ENCODE data around the gene FMNL2.

FMNL2 gene

DNA sequence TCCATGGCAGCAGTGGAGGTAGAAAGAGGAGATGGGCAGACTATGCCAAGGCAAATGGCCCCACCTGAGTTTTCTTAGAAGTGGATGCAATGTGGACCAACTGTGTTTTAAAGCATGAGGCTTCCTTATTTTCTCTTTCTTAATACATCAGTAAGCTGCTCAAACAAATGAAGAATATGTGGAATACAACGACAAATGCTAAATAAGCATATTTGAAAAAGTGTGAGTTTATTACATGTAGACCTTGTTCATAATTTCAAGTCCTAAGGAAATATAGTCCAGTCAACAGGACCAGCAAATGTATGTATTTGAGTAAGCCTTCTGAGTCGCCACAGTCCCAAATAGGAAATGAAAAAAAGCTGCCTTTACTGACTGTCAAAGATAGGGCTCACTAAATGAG, 204.4 kb downstream of the FMNL2 start:
- no peak for DNase-seq

DNA sequence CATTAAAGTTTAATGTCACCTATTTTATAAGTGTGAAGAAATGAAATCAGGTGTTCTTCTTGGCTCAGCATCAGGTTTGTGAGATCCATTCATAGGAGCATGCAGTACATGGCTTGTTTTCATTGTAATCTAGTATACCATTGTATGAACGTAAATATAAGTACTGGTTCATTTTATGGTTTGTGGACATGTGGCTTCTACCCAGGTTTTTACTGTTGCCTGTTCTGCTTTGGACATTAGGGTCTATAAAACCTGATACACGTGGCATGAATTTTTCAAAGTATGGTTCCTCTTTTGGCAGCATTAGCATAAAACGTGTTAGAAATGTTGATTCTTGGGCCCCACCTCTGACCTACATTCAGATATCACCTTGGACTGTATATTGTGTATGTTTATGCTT, 206.7 kb downstream of the FMNL2 start:
- no peak for DNase-seq

DNA sequence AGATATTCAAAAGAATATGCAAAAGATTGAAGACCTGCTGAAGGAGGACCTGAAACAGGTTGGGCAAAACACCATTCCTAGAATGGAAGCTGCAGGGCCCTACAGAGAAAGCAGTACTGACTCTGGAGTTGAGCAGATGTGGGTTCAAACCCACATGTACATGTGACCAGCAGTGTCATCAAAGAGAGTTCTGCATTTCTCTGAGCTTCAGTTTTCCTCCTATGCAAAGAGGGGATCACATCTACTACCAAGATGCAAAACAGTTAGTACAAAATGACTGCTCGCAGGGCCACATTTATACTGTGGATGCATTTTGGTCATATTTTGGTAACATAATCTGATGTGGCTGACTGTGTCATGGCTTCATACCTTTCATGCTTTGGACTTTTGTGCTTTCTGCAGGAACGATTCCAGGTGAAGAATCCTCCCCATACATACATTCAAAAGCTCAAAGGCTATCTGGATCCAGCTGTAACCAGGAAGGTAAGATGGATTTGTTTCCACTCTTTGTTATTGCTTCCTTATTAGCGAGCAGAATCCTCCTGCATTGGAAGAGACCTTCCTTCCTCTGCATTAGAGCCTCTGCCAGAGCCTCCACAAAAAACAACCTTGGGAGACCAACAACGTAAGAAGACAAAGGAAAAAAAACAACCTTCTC, 207.5 kb downstream of the FMNL2 start:
- DNase-seq, result no peak

DNA sequence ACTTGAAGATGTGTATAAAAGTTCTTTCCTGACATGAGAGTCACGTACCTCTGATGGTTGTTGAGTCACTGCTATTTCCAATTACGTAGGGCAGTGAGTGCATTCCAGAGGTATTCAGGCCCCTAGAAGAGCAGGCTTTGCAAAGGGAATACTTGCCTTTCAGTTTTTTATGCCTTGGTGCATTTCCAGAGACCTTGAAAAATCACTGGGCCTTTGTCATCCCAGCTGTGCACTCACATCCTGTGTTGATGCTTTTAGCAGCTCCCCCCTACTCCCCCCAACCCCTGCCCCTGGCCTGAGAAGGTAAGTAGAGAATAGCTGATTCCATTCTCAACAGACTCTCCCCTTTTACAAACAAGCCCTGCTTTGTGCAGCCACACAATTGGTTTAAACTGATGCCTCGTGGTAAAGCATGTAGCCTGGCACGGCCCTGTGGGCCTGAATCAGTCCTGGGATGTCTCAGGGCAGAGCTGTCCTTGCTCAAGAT, 208.1 kb downstream of the FMNL2 start:
- no peak for DNase-seq

DNA sequence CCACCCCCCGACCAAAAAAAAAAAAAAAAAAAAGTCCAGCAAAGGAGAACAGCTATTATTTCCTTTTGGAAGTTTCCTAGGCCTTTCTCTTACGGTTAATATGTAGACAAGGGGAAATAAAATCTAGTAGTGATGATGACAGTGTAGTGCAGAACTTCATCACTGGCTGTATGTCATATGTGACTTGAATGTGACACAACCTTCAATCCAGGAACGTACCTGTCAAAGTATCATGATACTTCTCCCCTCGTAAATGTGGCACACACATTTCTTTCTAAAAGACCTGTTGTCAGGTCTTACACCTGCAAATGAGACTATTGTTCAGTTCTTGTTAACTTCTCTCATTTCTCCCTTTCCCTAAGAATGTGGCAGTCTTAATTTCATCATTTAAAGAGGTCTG, 208.7 kb downstream of the FMNL2 start:
- DNase-seq, result no peak

DNA sequence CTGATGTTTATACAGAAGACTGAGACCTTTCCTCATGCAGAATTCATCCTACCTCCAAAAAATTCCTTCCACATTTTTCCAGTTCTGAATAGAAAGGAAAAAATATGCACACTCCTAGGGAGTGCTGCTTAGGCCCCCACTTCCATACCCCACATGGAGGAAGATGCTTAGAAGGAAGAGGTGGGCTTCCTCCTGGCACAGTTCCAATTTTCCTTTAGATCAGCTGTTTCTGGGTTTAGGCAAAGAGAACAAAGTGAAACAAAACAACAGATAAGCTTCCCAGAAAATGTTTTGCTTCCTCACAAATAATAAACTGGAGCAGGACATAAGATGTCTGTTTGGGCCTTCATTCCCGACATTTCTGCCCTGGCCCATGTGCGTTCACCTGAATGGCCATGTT, 209.7 kb downstream of the FMNL2 start:
- DNase-seq, result no peak

DNA sequence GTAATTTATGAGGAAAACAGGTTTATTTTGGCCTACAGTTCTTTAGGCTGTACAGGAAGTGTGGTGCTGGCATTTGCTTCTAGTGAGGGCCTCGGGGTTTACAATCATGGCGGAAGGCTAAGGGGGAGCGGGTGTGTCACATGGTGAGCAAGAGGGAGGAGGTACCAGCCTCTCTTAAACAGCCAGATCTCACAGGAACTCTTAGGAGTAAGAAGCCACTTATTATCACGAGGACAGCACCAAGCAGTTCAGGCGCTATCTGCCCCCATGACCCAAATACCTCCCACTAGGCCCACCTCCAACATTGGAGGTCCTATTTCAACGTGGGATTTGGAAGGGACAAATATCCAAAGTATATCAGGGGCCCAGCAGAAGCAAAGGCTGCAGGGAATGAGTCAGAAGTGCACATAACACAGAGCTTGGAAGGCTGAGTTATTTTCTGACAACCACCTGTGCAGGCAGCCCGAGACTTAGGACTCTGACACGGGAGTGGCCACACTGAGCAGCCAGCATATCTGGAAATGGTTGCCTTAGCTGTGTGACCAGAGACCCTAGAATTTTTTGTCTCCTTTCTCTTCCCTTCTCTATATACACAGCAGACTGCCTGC, 211.4 kb downstream of the FMNL2 start:
- no peak for DNase-seq

DNA sequence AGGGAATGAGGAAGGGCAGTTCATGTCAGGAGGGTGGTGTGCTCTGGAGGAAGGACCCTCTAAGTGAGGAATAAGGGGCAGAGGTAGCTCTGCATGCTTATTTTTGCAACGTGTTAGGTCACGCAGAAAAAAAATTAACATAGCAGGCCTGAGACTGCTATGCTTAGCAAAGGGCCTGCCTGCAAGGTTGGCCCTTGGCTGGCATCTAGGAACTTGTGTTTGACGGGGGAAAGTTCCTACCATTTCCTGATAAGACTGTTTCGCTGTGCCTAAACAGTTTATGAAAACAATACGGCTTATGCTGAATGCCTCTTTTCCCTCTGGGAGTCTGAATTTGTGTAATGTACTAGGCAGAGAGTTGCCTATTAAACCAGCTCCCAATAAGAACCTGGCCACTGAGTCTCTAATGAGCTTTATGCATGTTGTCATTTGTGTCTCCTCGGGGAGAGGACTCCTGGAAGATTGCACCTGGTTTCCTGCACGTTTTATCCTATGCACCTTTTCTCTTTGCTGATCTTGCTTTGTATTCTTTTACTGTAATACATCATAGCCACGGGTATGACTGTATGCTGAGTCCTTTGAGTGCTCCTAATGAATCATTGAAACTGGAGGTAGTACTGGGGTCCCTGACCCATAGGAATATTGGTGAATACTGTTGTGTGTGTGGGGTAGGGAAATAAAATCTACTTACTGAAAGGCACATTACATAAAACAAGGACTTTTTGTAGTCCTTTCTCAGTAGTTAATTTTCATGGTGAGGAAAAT, 213.3 kb downstream of the FMNL2 start:
- DNase-seq, result no peak

DNA sequence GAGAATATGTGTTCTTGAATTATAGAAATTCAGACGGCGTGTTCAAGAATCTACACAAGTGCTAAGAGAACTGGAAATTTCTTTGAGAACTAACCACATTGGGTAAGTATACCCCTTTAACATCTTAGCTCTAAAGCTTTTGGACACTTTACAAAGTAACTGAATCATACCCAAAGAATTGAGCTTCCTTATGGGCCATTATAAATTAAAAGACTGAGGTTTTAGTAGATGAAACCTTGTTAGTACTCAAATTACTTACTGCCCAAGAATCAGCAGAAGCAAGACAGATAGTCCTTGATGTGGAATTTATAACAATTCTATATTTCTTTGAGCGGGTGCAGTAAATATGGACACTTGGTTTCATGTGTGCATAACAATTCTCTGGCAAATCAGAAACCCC, 214.0 kb downstream of the FMNL2 start:
- no peak for DNase-seq

DNA sequence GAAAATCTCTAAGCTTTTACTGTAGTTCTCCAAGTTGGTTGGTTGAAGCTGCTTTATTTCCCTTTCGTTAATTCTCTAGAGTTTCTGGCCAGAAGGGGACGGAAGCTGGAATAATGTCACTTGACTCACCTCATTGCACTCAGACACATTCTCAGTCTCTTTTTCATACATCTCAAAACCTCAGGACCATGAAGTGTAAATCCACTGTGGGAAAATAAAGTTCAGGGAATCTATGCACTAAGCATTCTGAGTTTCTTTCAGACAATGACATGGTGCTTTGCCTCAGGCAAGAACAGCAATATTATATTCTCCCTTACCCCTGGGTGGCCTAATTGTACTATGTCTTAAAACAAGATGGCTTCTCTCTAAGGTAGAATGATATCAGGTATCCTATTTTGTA, 214.4 kb downstream of the FMNL2 start:
- DNase-seq, result no peak

DNA sequence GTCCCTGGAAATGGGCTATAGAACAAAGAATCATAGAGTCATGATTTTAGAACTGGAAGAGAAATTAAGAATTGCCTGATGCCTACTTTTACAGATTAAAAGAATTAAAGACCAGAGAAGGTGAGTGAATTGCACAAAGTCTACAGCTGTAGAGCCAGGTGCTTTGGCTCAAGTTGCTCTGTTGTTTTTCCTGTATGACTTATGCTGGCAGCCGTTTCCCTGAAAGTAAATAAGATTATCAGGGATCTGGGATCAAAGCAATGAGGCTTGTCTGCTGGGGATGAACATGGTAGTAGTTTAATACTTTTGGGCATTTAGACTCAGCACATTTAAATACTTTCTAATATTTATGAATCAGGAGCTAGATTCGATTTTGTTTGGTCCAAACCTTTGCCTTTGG, 215.4 kb downstream of the FMNL2 start:
- DNase-seq, result no peak

DNA sequence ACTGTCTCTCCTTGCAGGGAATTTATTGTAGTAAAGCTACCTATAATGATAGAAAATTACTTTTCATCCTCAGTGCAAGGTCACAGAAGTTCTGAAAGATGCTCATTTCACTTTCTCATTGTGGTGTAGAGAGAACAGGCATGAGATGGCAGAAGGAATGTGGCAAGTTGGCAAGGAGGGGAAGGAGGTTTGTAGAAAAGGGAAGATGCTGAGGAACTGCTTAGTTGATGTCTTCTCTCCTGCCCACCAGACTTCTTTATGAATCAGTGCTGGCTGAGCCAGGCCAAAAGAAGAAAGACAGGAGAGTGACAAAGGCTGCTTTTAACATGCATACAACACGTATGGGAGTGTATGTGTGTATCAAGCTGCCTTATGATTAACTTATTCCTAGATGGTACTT, 217.9 kb downstream of the FMNL2 start:
- no peak for DNase-seq

DNA sequence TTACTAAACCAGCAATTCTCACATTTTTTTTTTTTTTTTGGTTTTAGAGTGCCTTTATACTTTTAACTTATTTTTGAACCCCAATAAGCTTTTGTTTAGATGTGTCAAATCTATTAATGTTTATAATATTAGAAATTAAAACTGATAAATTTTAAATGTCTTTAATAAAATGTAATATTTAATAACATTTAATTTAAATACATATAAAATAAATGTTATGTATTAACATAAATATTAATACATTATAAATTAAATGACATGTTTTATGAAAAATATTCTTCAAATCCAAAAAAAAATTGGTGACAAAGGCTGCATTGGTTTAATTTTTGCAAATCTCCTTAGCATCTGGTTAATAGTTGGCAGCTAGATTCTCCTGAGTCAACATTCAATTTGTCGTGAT, 218.5 kb downstream of the FMNL2 start:
- DNase-seq, result no peak

DNA sequence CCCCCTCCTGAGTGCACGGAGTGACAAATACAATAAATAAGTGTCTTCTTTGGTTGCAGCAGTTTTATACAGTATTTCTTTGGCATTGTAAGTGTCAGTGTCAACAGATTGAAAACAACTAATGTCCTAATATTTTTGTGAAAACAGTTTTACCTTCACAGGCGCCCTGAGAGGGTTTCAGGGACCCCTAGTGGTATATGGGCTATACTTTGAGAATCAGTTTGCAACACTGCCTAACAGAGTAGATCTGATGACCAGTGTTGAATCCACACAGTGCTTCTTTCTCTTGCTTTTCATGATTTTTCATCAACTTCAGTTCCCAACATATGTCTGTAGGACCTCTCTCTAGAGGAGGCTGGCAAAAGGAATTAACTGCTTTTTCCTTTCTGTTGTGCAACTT, 220.1 kb downstream of the FMNL2 start:
- no peak for DNase-seq

DNA sequence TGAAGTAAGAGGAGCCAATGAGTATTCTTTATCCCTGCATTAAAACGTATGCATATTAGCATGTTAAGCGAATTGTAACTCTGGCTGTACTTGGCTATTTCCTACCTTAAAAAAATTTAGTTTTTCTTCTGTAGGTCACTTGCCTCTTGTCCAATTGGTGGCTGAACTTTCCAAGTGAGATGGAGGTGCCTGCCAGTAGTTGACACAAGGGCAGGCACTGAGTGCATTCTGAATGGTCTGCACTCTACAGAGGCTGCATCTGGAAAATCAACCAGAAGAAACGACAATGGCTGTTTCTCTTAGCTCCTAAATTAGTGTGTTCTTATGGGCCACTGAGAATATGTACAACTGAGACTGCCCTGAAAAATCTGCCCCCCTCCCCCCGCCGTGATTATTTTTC, 221.5 kb downstream of the FMNL2 start:
- no peak for DNase-seq

DNA sequence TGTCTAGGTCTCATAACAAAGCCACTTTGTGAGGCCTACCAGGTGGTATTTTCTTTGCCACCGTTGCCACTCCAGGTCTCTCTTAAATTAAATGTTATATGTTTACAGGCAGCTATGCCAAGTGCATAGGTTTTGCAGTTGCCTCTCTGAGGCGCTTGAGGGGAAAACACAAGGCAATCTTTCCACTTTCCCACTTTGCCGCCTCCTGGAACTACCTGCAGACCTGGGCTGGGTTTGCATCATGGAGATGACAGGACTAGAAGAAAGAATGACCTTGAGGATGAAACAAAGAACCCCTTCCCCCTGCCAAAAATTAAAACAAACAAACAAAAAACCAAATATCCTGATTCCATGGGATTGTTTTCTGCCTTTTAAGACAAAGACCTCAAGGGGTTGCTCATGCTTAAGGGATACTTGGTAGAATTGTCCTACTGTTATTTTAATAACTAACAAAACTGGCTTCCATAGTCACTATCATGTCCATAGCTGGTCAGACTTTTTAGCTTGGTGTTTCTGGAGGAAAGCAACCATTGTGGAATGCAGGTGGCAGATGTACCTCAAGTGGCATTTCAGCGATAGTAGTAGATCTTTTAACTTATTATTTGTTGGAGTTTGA, 222.4 kb downstream of the FMNL2 start:
- no peak for DNase-seq

DNA sequence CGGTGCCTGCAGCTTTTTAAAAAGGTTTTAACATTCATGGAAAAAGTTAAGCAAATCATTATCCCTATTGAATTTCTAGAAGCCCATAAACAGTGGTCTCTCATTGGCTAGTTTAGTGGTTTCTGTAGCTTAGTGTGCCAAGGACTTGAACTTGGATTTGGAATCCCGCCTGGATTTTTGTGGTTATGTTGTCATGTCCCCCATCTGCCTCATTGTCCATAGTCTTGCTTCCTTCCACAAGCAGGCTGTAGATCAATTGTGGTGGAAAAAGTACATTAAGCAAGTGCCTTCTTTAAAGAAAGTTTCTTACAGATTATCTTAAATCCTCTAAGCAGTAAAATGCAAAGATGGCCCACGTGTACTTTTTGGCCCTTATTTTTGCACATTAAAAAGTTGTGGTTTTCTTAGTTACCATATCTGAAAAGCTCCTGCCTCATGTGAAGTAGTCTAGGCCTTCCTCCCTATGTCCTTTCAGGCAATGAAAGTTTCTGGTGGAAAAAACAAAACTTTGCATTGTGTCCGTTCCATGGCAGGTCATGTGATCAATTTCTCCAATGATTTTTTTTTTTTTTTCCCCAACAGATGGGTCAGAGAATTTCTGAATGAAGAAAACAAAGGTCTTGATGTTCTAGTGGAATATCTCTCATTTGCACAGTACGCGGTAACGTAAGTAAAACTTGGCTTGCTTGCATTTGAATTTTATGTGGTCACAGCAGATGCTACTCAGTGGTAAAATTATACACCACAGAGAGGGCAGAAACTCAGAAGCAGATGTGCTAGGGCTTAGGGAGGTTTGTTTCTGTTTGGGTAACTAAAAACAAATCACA, 223.4 kb downstream of the FMNL2 start:
- no peak for DNase-seq

DNA sequence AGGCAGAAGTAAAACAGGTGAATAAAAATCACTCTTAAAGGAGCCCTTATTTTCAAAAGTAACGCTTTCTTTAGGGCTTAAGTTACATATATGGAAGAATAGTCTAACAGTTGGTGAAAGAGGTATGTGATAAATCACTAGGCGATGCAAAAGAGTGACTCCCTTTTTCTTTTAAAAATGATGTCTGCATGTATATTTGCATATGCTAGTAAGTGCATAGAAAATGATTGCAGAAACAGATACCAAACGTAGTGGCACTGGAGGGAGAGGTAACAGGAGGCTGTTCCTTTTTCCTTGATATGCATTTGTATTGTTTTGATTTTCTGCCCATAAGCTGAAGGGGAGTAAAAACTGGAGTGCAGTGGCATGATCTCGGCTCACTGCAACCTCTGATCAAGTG, 224.0 kb downstream of the FMNL2 start:
- DNase-seq, result no peak

DNA sequence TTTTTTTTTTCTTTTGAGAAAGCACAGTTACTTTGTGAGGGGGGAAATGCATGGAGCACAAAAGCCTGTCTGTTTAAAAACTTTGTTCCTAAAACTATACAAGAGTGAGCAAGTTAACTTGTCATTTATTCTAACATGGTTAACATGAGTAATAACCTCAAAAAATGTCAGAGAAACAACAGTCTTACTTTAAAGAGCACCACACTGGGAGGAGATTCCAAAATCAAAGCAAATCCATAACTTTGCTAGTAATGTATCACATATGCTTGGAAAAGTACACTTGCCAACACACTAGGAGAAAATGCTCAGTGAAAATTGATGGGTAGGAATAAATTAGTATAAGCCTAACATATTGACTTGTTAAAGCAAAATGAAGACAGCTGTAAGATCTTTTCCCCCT, 225.2 kb downstream of the FMNL2 start:
- DNase-seq, result no peak

DNA sequence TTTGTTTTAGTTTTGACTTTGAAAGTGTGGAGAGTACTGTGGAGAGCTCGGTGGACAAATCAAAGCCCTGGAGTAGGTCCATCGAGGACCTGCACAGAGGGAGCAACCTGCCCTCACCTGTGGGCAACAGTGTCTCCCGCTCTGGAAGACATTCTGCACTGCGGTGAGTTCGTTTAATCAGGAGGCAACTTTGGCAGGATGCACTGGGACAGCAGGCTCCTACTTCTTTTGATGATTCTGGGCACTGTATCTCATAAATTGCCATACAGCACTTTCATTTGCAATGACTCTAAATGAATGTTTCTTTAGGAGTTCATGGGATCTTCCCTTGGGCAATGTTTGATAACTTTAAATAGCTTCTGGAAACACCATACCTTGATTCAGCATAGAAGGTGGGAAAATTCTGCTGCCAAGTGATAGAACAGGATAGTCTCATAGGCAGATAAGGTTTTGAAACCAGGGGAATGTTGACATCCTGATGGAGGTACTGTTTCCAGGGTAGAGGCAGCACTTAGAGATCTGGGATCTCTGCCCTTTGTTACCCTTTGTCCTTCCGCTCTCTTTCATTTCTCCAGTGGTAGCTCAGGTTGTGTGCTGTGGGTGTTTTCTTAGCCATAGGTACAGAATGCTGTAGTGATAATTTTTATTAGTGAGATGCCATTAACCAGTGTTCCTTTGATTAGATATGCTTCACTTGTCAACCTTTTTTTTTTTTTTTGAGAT, 226.1 kb downstream of the FMNL2 start:
- DNase-seq, result no peak

DNA sequence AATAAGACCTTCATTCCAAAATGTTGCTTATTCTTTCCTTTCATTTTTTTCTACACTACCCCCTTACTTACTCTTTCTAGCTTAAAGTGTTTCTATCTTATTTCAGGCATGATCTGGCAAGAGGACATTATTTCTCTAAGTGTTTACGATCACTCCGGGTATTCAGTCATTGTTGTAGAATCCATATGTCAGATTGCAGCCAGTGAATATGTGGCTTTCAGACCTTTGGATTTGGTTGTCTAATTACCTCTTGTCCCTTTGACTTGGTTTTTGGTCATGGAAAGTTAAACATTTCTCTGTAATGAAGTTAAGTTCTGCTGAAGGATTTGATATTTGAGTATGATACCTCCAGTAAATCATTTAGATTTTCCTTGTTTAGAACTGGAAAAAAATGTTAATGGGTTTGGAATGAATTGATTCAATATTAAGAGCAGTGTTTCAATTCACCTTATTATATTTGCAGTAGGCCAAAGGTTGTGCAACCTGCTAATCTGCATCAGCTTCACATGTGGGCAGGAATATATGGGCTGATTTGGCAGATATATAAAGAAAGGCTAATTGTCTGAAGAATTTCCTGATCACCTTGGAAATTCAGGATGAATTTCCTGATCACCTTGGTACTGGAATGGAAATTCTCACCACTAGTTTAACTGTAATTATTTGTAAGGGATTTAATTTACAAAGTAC, 227.4 kb downstream of the FMNL2 start:
- no peak for DNase-seq

DNA sequence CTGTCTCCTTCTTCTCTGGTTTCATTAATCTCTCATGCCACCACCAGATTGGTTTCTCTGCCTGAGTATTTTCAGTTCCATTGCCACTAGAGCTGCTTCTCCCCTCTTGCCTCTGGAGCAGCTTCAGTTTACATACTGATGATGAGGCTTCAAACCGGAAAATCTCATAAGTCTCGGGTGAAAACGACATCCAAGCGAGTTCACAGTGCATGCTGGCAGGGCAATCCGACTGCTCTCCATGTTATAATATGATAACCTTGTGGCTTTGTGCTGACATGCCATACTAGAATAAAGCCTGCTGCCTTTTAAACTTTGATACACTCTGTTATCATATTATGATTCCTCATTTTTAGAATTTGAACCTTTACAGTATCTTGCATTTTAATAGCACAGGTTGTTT, 228.8 kb downstream of the FMNL2 start:
- DNase-seq, result no peak
